Measurements from ENCODE around the gene EBLN1.

Gene EBLN1

DNA sequence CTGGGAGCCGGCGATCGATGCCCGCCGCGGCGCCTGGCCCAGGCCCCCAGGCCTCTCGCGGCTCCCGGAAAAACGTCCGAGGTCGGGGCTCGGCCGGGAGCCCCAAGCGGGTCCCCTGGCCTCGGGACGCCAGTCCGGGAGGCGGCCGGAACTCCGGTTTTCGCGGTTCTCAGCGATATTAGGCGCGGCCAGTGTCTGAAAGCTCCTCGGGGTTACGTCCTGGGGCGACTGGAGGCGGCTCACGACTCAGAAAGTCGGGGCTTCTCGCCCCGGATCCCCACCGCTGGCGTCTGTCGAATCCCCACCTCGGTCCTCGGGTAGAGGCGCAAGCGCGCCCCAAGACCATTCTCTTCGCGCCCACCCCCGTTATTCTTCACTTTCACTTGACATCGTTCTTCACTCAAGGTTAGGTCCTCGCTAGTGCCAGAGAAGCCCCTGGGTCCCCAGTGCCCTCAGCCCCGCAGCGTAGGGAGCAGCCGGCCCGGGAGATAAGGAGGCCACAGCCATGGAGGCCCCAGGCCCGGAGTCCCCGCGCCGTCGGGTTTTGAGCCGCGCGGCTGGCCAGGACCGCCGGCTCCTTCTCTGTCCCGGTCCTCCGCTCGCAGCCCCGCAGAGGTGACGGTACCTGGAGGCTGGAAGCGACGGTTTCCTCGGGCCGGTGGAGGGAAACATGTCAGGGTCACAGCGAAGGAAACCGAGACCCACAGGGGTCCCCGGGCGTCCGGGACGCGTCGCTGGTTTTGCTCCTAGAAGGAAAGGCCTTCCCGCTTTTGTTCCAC, 35.2 kb upstream of the EBLN1 start:
- DNase-seq (ENCODE audit: low spot score) = peak; percentile 63
- in situ Hi-C loops (cut with MboI; ENCODE audit: low sequenced_read_pairs, unreplicated experiment) = no loop called here
- TF ChIP-seq, protein P1, sequence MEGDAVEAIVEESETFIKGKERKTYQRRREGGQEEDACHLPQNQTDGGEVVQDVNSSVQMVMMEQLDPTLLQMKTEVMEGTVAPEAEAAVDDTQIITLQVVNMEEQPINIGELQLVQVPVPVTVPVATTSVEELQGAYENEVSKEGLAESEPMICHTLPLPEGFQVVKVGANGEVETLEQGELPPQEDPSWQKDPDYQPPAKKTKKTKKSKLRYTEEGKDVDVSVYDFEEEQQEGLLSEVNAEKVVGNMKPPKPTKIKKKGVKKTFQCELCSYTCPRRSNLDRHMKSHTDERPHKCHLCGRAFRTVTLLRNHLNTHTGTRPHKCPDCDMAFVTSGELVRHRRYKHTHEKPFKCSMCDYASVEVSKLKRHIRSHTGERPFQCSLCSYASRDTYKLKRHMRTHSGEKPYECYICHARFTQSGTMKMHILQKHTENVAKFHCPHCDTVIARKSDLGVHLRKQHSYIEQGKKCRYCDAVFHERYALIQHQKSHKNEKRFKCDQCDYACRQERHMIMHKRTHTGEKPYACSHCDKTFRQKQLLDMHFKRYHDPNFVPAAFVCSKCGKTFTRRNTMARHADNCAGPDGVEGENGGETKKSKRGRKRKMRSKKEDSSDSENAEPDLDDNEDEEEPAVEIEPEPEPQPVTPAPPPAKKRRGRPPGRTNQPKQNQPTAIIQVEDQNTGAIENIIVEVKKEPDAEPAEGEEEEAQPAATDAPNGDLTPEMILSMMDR (IDR thresholded peaks at IDR 0.05; ENCODE audit: borderline replicate concordance, control extremely low read depth, extremely low read depth, insufficient read depth, missing control alignments) = no peak

DNA sequence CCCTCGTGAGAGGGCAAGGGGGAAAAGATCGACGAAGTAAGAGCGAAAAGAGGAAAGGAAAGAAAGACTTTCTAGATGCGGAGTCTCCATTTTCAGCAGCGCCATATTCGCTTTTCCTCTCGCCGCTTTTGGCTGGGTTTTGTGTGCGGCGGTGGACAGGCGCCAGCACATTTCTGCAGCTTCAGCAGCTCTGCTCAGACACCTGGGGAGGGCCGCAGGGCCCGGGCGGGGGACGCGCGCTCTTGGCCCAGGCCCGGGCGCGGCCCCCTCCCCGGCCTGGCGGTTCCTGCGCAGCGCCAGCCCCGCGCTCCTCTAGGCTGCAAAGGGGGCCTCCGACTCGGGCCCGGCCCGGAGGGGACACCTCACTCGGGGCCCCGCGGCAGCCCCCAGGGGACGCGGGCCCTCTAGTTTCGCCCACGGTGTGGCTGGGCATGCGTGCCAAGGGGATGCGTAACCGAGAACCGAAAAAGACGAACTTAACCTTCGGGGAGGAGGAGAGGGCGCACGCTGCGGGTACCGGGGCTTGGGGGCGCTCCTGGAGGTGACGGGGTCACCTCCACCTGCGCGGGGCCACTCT, 34.5 kb upstream of the EBLN1 start:
- in situ Hi-C loops (cut with MboI; ENCODE audit: low sequenced_read_pairs, unreplicated experiment) = no loop called here
- DNase-seq (ENCODE audit: low spot score) = peak; percentile 74
- TF ChIP-seq, protein P1 (IDR thresholded peaks at IDR 0.05; ENCODE audit: borderline replicate concordance, control extremely low read depth, extremely low read depth, insufficient read depth, missing control alignments) = no peak

DNA sequence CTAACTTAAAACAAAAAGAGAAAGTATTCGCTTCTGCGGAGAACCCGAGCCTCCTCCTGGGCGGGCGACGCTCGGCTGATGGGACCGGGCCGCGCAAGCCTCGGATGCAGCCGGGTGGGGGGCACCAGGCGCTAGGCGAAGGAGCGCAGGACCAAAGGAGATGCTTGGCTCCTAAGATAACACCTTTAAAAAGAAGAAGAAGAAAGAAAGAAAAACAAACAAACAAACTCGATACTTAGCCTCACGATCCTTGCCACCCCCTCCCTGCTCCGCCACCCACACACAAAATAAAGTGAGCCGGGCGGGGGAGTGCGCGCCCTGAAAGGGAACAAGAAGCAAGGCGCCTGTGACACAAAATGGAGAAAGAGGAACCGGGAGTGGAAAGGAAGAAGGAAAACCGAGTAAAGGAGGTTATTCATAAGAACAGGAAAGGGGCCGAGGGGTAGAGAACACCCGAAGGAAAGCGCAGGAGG, 34.0 kb upstream of the EBLN1 start:
- DNase-seq (ENCODE audit: low spot score) = no peak
- in situ Hi-C loops (cut with MboI; ENCODE audit: low sequenced_read_pairs, unreplicated experiment) = no loop called here
- TF ChIP-seq, protein P1 (IDR thresholded peaks at IDR 0.05; ENCODE audit: borderline replicate concordance, control extremely low read depth, extremely low read depth, insufficient read depth, missing control alignments) = no peak

DNA sequence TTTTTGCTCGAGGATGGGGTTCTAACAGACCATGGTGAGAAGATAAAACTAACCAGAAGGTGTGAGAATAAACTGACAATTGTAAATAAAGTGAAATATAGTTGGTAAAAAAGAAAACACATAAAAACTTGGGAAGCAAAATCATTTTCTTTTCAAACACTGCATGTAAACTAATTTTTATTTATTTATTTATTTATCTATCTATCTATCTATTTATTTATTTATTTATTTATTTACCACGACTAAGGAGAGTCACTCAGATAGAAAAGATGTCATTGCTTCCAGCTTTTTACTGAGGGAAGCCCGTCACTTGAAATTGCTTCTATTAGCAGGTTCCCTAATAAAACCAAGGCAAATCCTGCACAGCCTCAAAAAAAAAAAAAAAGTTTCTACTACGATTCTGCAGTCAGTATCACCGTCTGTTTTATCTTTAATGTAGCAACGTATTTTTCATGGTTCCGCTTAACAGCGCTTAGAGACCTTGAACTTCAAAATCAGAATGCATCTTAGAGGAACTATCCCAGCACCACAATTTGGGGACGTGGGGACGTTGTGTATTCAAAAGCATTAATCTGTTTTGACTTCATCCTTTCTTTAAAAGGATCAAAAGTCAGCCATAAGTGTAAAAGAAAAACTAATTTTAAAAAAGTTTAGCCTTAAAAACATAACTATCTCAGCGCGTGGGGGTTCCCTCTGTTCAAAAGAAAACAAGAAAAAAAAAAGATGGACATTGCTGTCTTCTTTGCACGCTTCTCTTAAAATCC, 33.3 kb upstream of the EBLN1 start:
- TF ChIP-seq, protein P1 (IDR thresholded peaks at IDR 0.05; ENCODE audit: borderline replicate concordance, control extremely low read depth, extremely low read depth, insufficient read depth, missing control alignments) = no peak
- in situ Hi-C loops (cut with MboI; ENCODE audit: low sequenced_read_pairs, unreplicated experiment) = no loop called here
- no peak for DNase-seq (ENCODE audit: low spot score)

DNA sequence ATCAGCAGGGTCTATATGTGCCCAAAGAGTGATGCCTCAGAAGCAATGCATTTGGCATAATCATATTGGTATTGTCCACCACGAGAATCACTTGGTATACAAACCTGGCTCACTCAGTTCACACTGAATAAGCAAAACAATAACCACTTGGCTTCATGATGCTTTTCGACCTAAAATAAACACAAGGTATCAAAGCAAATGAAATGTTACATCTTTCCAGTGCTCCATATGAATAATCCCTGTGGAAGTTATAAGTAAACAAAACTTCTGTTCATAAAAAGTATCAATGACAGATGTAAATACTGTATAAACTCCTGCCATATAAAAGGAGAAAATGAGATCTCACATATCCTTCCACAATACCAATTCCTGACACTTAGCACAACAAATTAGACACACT, 29.8 kb upstream of the EBLN1 start:
- no peak for DNase-seq (ENCODE audit: low spot score)
- in situ Hi-C loops (cut with MboI; ENCODE audit: low sequenced_read_pairs, unreplicated experiment) = no loop called here
- TF ChIP-seq, protein P1 (IDR thresholded peaks at IDR 0.05; ENCODE audit: borderline replicate concordance, control extremely low read depth, extremely low read depth, insufficient read depth, missing control alignments) = no peak

DNA sequence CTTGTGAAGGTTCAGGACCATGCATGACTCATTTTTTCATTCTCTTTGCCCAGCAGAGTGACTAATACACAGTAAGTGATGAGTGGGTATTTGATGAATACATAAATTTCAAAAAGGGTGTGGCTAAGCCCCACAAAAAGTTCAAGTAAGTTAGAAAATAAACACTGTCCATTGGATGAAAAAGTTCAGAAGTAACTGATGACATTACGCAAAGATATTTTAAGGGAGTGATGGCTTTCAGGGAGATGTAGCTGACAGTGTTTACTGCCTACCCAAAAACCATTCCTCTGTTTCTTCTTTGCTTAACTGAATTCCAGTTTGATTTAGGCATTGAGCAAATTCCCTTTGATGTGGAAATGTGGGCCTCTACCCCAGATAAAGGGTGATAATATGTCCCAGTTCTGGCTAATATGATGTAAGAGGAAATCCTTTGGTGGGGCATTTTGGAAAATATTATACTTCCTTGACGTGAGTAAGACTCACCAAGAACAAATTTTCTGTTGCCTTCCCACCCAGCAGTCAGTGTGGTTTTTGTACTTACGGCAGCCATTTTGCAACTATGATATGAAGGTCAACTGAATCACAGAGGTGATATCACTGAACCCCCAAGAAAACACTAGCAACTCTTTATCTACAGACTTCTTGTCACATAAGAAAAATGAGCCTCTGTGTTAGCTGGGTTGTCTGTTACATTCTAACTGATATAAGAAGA, 29.0 kb upstream of the EBLN1 start:
- TF ChIP-seq, protein P1 (IDR thresholded peaks at IDR 0.05; ENCODE audit: borderline replicate concordance, control extremely low read depth, extremely low read depth, insufficient read depth, missing control alignments) = no peak
- no peak for DNase-seq (ENCODE audit: low spot score)
- in situ Hi-C loops (cut with MboI; ENCODE audit: low sequenced_read_pairs, unreplicated experiment) = no loop called here

Measured in GM13976 (cell line).